MM.1S (cell line): Measurements from ENCODE around the gene WFDC9.

Experiments used
- DNase-seq: peaks from one replicate; pipeline ENCODE4 v3.0.0-alpha.2; 2015
- H2AFZ ChIP-seq: fragments of 300-600 bp; sonication (generic); 2 replicates; pipeline ENCODE4 v1.6.0; 2016; ENCODE audit warnings: antibody characterized with exemption, low read length
- H3F3A ChIP-seq: fragments of 300-600 bp; sonication (generic); 2 replicates; pipeline ENCODE4 v1.6.1; 2016; ENCODE audit warnings: mild to moderate bottlenecking, antibody characterized with exemption, low read length, moderate library complexity, mixed read lengths; ENCODE audit not compliant: insufficient read depth
- H3K27ac ChIP-seq: fragments of 300-600 bp; sonication (generic); 2 replicates; pipeline ENCODE4 v1.5.1; 2016; ENCODE audit warnings: mild to moderate bottlenecking, low read length
- H3K27me3 ChIP-seq: fragments of 300-600 bp; sonication (generic); replicated peaks from 2 replicates; pipeline ENCODE4 v1.6.0; 2016; ENCODE audit warnings: low read length; ENCODE audit not compliant: insufficient read depth
- H3K36me3 ChIP-seq: fragments of 300-600 bp; sonication (generic); replicated peaks from 2 replicates; pipeline ENCODE4 v1.6.1; 2016; ENCODE audit warnings: mild to moderate bottlenecking, low read length, mixed read lengths; ENCODE audit not compliant: insufficient read depth
- H3K4me1 ChIP-seq: fragments of 300-600 bp; sonication (generic); 2 replicates; pipeline ENCODE4 v1.6.1; 2016; ENCODE audit warnings: low read length, mixed read lengths
- H3K4me2 ChIP-seq: fragments of 300-600 bp; sonication (generic); 2 replicates; pipeline ENCODE4 v1.6.0; 2016; ENCODE audit warnings: low read depth, low read length
- H3K4me3 ChIP-seq: fragments of 300-600 bp; sonication (generic); 2 replicates; pipeline ENCODE4 v1.5.1; 2016; ENCODE audit warnings: low read length, mixed read lengths
- H3K79me2 ChIP-seq: fragments of 300-600 bp; sonication (generic); 2 replicates; pipeline ENCODE4 v1.6.1; 2016; ENCODE audit warnings: mixed run types, low read length, mixed read lengths
- H3K9ac ChIP-seq: fragments of 300-600 bp; sonication (generic); 2 replicates; pipeline ENCODE4 v1.6.1; 2016; ENCODE audit warnings: low read length, mixed read lengths
- H3K9me2 ChIP-seq: fragments of 300-600 bp; sonication (generic); replicated peaks from 2 replicates; pipeline ENCODE4 v1.6.1; 2016; ENCODE audit warnings: mild to moderate bottlenecking, low read length, mixed read lengths; ENCODE audit not compliant: insufficient read depth
- H3K9me3 ChIP-seq: fragments of 300-600 bp; sonication (generic); replicated peaks from 2 replicates; pipeline ENCODE4 v1.6.1; 2016; ENCODE audit warnings: mild to moderate bottlenecking, low read length, mixed read lengths; ENCODE audit not compliant: insufficient read depth
- H4K20me1 ChIP-seq: fragments of 300-600 bp; sonication (generic); 2 replicates; pipeline ENCODE4 v1.6.1; 2016; ENCODE audit warnings: mild to moderate bottlenecking, low read length, moderate library complexity, mixed read lengths; ENCODE audit not compliant: insufficient read depth
- EZH2 ChIP-seq: fragments of 300-600 bp; sonication (generic); optimal IDR thresholded peaks from 2 replicates; pipeline ENCODE3; 2017; ENCODE audit warnings: low read depth, mild to moderate bottlenecking, antibody characterized with exemption, low read length, mixed read lengths
- EZH2phosphoT487 ChIP-seq: fragments of 300-600 bp; sonication (generic); IDR thresholded peaks from 2 replicates; pipeline ENCODE4 v1.6.1; 2018; ENCODE audit warnings: antibody characterized with exemption, low read length
- TF ChIP-seq, protein P1 (sequence below): fragments of 300-600 bp; sonication (generic); IDR thresholded peaks from 2 replicates; pipeline ENCODE4 v1.5.1; 2016; ENCODE audit warnings: antibody characterized with exemption, low read length, mixed read lengths

Gene WFDC9

GRCh38 chr20:45595235-45595634 lies 35.8 kb downstream of the WFDC9 start:
- Histone ChIP-seq H3K9me3 (no peaks in the 10 kb centered on the region), H3K4me3 (no peak overlapping the region), H3K4me2 (no peak overlapping the region), H4K20me1 (no peaks in the 10 kb centered on the region), H3F3A (no peaks in the 10 kb centered on the region), H3K79me2 (no peaks in the 10 kb centered on the region), H3K4me1 (no peaks in the 10 kb centered on the region), H3K36me3 (no peaks in the 10 kb centered on the region), H3K9me2 (no peaks in the 10 kb centered on the region), H3K27ac (no peak overlapping the region), H3K9ac (no peak overlapping the region), H3K27me3 (no peaks in the 10 kb centered on the region), H2AFZ (no peak overlapping the region)
- DNase-seq, result no peak
- TF ChIP-seq, protein P1, sequence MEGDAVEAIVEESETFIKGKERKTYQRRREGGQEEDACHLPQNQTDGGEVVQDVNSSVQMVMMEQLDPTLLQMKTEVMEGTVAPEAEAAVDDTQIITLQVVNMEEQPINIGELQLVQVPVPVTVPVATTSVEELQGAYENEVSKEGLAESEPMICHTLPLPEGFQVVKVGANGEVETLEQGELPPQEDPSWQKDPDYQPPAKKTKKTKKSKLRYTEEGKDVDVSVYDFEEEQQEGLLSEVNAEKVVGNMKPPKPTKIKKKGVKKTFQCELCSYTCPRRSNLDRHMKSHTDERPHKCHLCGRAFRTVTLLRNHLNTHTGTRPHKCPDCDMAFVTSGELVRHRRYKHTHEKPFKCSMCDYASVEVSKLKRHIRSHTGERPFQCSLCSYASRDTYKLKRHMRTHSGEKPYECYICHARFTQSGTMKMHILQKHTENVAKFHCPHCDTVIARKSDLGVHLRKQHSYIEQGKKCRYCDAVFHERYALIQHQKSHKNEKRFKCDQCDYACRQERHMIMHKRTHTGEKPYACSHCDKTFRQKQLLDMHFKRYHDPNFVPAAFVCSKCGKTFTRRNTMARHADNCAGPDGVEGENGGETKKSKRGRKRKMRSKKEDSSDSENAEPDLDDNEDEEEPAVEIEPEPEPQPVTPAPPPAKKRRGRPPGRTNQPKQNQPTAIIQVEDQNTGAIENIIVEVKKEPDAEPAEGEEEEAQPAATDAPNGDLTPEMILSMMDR, result no peak
- TF ChIP-seq EZH2 (no peak), EZH2phosphoT487 (no peak)

GRCh38 chr20:45593498-45593897 lies 37.6 kb downstream of the WFDC9 start:
- no peaks in the 10 kb centered on the region for H3K4me1 ChIP-seq
- TF ChIP-seq, protein P1, result no peak
- no peak for TF ChIP-seq EZH2phosphoT487
- TF ChIP-seq EZH2, result no peak
- no peaks in the 10 kb centered on the region for H4K20me1 ChIP-seq
- H2AFZ ChIP-seq, result no peak overlapping the region
- H3K9ac ChIP-seq, result no peak overlapping the region
- H3K79me2 ChIP-seq, result no peaks in the 10 kb centered on the region
- no peaks in the 10 kb centered on the region for H3F3A ChIP-seq
- no peak overlapping the region for H3K27ac ChIP-seq
- H3K9me3 ChIP-seq, result no peaks in the 10 kb centered on the region
- no peak for DNase-seq
- H3K27me3 ChIP-seq, result no peaks in the 10 kb centered on the region
- no peaks in the 10 kb centered on the region for H3K9me2 ChIP-seq
- no peak overlapping the region for H3K4me2 ChIP-seq
- H3K36me3 ChIP-seq, result no peaks in the 10 kb centered on the region
- H3K4me3 ChIP-seq, result no peak overlapping the region

GRCh38 chr20:45592574-45593189 lies 38.4 kb downstream of the WFDC9 start:
- Histone ChIP-seq H3K79me2 (no peaks in the 10 kb centered on the region), H3K27me3 (no peaks in the 10 kb centered on the region), H3K27ac (no peak overlapping the region), H3K36me3 (no peaks in the 10 kb centered on the region), H3K9me2 (no peaks in the 10 kb centered on the region), H3F3A (no peaks in the 10 kb centered on the region), H3K4me3 (no peak overlapping the region), H2AFZ (no peak overlapping the region), H3K4me2 (no peak overlapping the region), H3K9me3 (no peaks in the 10 kb centered on the region), H3K4me1 (no peaks in the 10 kb centered on the region), H4K20me1 (no peaks in the 10 kb centered on the region), H3K9ac (no peak overlapping the region)
- TF ChIP-seq EZH2phosphoT487 (no peak), EZH2 (no peak)
- TF ChIP-seq, protein P1, result peak; percentile 95
- peak; percentile 82 for DNase-seq
